Loucy (cell line): Measurements from ENCODE around the gene ZDHHC7.

Source experiments
- EZH2phosphoT487 ChIP-seq: fragments of 200-600 bp; IDR thresholded peaks from 2 replicates; pipeline ENCODE4 v1.6.1; 2018; ENCODE audit warnings: antibody characterized with exemption, mild to moderate bottlenecking, moderate library complexity, borderline replicate concordance
- TF ChIP-seq, protein P1 (sequence below): fragments of 200-600 bp; sonication (generic); conservative IDR thresholded peaks from 2 replicates; pipeline ENCODE4 v1.5.1; 2014; ENCODE audit warnings: mild to moderate bottlenecking, antibody characterized with exemption, low read length

DNA sequence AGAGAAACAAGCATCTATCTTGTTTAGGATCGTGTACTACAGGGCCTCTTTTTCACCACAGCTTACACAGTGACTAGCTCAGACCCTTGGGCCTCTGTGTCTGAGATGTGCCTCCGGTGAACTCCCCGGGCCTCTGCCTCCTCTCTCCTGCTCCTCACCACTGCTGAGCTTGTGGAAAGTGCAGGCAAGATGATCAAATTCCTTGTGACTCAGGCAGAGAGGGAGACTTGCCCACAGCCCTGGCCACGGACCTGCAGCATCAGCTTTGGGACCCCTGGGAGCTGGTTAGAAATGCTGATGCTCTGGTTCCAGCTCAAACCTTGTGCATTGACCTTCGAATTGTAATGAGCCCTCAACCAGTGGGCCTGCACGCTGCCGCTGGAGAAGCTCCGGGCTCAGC is 79.8 kb downstream of the ZDHHC7 start:
- TF ChIP-seq, protein P1, sequence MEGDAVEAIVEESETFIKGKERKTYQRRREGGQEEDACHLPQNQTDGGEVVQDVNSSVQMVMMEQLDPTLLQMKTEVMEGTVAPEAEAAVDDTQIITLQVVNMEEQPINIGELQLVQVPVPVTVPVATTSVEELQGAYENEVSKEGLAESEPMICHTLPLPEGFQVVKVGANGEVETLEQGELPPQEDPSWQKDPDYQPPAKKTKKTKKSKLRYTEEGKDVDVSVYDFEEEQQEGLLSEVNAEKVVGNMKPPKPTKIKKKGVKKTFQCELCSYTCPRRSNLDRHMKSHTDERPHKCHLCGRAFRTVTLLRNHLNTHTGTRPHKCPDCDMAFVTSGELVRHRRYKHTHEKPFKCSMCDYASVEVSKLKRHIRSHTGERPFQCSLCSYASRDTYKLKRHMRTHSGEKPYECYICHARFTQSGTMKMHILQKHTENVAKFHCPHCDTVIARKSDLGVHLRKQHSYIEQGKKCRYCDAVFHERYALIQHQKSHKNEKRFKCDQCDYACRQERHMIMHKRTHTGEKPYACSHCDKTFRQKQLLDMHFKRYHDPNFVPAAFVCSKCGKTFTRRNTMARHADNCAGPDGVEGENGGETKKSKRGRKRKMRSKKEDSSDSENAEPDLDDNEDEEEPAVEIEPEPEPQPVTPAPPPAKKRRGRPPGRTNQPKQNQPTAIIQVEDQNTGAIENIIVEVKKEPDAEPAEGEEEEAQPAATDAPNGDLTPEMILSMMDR, result no peak
- TF ChIP-seq EZH2phosphoT487, result no peak
